Measurements from ENCODE around the gene NTMT1. TPM values are rescaled to one million over a fixed set of nuclear protein-coding genes. Genes with fewer than 3 reads are reported as not detected.
A peak's percentile ranks its signal among the peaks of the same experiment; 100 is the strongest.
"Not testable (repeated sequence)": the region's sequence is repeated elsewhere in the genome, so short reads cannot be mapped to it uniquely, and the experiment has no call there.

NTMT1 gene
- total RNA-seq, 1 donor from 2014 or later: 22.4 TPM

DNA sequence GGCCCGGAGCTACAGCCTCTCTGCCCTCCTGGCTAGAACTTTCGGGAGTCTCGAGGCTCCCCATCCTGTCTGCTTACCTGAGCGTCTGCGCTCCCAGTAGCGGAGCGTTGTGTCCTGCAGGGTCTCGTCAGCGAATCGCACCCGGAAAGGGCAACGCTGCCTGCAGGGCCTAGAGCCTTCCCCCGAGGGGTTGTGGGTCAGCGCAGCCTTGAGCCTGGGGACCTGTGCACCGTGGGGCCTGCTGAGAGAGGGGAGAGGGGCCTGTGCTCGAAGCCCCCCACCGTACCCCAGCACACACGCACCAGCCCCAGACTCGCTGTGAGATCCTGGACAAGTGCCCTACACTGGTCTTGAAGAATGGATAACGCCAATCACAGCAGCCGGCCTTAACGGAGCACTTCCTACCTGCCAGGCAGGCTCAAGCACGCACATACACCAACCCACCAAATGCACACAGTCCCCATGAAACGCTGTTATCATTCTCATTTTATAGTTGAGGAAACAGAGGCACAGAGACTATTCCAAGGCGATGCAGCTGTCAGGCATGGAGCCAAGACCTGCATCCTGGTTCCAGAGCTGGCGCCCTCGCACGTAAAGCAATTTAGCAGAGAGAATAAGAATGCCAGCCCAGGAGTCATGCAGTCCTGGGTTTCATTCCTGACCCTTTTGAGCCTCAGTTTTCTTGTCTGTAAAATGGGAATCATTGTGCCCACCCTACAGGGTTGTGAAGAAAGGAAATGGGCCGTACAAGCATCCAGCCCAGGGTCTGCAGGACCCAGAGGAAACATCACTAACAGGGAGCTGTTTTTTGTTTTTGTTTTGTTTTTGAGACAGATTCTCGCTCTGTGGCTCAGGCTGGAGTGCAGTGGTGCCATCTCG, 10.3 kb upstream of the NTMT1 start:
- no peak for DNase-seq (ENCODE audit: low read depth in 2 of 2)

DNA sequence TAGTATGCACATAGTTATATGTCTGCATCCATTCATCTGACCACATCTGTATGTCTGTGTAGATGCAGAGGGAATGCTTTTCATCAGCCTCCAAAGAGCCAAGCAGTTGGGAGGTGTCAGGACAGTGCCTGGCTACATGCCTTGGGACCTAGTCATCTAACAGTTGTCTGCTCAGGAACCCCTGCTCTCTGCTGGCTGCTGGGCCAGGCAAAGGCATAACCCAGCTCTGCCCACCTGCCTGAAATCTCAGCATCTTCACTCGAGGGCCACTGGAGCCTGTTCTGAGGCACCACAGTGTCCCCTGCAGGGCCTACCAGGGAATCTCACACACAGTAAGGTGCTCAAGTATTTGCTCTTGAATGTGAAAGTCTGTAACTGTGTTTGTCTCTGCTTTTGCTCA, 8.8 kb upstream of the NTMT1 start:
- peak; percentile 48 to 54 for DNase-seq (ENCODE audit: low read depth in 2 of 2)

DNA sequence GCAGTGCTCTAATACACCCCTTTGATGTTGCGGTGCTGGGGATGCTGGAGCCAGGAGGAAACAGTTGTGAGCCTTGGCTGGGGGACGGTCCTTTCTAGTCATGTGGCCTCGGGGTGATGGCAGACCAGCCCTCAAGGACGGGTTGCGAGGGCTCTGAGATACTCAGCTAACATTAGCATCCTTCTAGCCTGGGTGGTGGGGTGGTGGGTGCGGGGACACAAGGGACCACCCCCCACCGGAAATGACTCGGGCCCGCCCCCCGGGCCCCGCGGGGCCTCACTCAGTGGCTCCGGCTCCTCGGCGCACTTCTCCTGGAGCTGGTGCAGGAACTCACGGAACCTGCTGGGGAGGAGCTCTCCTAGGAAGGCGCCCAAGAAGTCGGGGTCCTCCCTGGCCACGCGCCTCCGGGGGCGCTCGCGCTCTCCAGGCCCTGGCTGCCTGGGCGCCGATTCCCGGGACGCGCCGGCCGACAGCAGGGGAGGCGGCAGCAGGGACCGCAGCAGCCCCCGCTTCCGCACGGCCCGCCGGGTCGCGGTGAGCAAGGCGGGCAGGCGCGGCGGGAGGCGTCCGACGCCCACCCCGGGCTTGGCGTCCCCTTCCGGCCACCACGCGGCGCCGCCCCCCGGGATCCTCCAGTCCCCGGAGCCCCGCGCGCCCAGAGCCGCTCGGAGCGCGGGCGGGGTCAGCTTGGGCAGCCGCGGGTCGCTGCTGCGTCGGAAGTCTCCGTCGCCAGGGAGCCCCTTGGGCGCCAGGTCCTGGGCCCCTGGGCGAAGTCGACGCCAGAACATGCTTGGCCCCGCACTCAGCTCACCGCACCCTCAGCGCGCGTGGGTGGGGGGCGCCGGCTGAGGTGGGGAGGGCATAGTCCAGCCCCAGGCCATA, 5.9 kb upstream of the NTMT1 start:
- no peak for DNase-seq (ENCODE audit: low read depth in 2 of 2)

DNA sequence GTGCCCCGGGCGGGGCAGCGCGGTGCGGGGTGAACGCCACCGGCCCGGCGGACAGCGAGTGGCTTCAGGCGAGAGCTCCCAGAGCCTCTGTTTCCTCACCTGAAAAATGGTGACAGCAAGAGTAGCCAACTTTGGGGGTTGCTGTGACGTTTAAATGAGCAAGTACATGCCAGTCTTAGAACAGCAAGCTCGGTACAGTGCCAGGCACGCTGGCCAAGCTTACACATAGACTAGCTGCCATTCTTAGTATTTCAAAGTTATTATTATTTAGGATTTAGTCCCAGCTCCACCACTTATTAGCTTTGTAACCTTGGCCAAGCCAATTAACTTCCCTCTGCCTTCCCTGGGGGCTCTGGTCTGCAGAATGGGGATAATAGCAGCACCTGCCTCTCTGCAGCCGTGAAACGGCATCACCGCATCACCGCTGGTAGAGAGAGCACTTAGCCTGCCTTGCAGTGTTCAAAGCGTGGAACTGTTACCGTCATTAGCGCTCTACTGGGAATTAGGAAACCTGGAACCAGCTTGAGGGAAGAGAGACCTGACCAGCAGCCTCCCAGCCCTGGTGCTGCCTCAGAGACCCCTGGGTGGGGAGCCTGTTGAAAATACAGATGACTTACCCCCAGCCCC, 5.2 kb upstream of the NTMT1 start, which contains the start of gene C9orf50:
Gene C9orf50 (minus strand): TSS at position 433 of the 627 bp plus-strand sequence. CDS start 527 bp downstream, outside the sequence.
- DNase-seq (ENCODE audit: low read depth in 2 of 2): no peak

DNA sequence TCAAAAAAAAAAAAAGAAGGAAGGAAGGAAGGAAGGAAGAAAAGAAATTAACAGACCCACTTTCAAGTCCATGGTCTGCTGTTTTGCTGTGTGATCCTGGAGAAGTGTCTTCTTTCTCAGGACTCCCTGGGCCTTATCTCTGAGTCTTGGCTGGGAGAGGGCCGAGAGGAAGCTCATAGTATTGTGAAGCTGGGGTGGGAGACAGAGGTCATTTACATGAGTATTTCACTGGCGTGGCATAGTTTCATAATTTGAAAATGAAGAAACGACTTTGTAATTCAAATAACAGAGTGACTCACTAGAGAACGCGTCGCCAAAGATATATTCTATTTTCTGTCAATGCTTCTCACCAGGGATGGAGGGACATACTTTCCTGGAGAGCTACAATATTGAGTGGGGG, 2.6 kb upstream of the NTMT1 start:
- no peak for DNase-seq (ENCODE audit: low read depth in 2 of 2)

GRCh38 chr9:129624168-129624759, 1.7 kb upstream of the NTMT1 start:
- DNase-seq (ENCODE audit: low read depth in 2 of 2): peak; percentile 51 to 61

DNA sequence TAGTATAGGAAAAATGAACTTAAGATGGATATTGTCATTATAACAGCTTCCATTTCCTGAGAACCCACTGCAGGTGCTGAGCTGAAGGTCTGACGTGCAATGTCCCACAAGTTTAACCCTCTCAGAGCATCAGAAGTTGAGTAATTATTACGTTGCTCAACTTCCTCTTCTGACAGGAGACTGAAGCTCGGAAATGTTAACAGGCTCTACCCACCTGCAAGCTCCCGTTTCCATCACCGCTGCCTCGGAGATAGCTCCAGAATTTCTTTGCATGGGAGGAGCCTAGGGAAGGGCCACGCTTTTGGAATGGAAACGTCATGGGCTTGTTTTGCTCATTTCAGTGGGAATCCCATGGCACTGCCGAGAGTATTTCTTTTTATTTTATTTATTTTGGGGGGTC, 1.0 kb upstream of the NTMT1 start:
- DNase-seq (ENCODE audit: low read depth in 2 of 2): no peak

- peak in 1 of 2 donors; percentile 38 for DNase-seq (ENCODE audit: low read depth in 2 of 2)
Observed at GRCh38 chr9:129626625-129627284, 792 bp downstream of the NTMT1 start.

DNA sequence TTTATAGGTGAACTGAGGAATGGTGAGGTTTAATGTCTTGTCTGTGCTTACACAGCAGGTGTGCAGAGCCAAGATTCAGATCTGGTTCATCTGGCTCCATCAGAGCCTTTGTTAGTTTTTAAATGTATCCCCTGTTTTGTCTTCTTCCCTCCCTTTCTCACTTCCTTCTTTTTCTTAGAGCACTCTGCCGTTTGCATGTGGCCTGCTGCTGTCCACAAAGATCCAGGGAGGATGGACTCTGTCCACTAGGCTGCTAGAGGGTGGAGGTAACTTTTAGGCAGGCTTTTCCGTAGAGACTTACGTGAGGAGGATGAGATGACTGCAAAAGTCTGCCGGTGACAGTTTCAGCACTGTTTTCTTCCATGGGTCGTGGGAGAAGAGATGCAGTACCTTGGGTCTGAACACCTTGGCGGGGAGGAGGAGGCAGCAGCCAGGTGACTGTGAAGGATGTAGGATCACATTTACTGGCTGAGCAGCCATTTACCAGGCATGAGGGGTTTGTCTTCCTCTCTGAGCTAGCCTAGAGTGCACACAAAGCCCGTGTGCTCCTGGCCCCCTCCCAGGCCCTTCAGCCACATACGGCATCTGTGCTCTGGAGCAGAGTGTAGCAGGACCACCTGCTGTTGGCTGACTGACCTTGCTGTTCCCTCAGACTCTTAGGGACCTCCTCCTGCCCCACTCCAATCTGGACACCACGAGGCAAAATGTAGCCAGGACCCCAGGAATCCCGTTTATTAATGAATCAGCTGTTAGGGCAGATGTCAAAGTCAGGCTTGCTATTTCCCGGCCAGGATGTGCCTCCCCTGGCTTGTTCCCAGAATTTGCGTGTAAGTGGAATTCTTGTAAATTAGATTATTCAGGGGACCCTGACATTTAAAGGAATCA, 1.8 kb downstream of the NTMT1 start:
- DNase-seq (ENCODE audit: low read depth in 2 of 2): peak in 1 of 2 donors; percentile 33

DNA sequence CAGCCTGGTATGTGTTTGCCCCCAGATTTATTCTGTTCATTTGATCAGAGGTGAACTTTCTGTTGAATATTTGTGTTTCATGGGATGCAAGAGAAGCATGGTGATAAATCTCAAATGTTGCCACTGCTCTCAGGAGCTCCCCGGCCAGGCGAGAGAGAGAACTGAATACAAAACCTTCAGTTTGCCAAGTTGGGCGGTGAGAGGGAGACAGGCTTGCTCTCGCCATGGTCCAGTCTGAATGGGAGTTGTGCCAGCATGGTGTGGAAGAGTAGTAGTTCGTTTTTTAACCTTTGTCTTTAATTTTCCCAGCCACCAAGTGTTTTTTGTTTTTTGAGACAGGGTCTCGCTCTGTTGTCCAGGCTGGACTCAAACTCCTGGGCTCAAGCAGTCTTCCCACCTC, 2.7 kb downstream of the NTMT1 start:
- no peak for DNase-seq (ENCODE audit: low read depth in 2 of 2)

- no peak for DNase-seq (ENCODE audit: low read depth in 2 of 2)
Observed at GRCh38 chr9:129629251-129629820, 3.4 kb downstream of the NTMT1 start.

DNA sequence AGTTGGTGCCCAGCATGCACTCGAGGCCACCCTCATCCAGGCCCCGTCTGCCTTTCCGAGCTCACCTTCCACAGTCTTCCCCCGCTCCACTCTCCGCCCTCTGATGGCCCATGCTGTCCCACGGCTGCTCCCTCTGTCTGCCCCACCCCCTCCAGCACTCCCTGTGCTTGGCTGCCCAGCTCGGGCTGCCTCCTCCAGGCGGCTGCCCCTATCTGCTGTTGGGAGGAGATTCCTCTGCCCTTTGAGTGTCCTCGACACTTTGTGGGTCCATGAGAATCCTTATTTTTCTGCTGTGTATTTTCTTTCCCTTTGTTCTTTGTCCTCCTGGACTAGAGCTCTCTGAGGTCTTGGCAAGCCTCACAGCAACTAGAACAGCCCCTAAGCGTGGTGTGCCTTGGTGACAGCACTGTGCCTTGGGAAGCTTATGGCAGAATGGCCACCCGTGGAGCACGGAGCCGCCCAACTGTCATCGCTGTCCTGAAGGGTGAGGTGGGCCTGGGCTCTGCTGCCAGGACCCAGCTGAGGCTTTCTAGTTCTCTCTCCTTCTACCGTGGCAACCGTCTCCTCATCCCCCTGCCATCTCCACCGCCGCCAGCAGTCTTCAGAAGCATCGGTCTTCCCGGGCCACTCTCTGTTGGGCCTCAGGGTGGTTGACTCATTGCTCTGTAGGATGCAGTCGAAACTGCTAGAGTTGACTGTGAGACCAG, 5.2 kb downstream of the NTMT1 start:
- DNase-seq (ENCODE audit: low read depth in 2 of 2): peak in 1 of 2 donors; percentile 31

GRCh38 chr9:129631674-129632129, 5.7 kb downstream of the NTMT1 start:
- DNase-seq (ENCODE audit: low read depth in 2 of 2): no peak

DNA sequence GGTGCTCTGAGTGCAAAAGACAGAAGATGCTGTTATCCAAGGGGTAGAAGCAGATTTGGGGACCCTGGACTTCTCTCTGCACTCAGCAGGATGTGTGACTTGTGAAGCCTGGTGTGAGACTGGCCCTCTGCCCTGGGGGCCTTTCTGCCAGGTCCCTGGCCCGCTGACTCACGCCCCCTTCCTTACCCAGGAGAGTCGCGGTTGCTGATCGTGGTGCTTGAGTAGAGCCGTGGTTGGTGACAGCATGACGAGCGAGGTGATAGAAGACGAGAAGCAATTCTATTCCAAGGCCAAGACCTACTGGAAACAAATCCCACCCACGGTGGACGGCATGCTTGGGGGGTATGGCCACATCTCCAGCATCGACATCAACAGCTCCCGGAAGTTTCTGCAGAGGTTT, 6.5 kb downstream of the NTMT1 start:
- no peak for DNase-seq (ENCODE audit: low read depth in 2 of 2)

GRCh38 chr9:129633207-129633606, 7.2 kb downstream of the NTMT1 start:
- DNase-seq (ENCODE audit: low read depth in 2 of 2): no peak

- no peak for DNase-seq (ENCODE audit: low read depth in 2 of 2)
Observed at GRCh38 chr9:129633848-129634247, 7.9 kb downstream of the NTMT1 start.

DNA sequence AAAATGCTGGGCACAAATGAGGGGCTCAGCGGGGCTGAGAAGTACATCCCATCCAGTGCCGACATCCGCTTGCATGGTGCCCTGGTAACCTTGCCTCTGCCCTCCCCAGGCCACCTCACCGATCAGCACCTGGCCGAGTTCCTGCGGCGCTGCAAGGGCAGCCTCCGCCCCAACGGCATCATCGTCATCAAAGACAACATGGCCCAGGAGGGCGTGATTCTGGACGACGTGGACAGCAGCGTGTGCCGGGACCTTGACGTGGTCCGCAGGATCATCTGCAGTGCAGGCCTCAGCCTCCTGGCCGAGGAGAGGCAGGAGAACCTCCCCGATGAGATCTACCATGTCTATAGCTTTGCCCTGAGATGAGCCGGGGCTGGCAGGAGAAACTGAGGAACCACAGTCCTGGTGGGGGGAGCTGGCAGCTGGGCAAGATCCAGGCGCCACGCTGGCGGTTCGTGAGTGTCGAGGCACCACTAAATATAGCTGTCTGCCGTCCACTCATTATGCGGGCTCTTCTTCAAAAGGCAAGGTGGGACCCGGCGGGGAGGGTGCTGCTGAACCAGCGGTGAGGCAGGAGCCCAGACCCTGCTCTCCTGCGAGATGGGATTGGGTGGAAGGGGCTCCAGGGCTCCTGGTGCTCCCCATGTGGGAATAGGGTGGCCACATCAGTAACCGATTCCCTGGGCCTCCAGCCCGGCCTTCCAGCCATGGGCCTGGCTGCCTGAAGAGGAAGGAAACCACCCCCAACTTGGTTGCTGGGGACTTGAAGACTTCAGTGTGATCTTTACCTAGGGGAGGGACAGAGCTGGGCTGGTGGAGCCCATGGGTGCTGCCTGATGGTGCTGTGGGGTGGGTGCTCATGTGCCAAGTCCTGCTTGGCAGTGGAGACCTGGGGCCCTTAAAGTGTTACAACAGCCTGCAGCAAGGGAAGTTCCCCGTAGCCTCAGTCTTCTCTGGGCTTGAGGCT, 9.4 kb downstream of the NTMT1 start:
- no peak for DNase-seq (ENCODE audit: low read depth in 2 of 2)

GRCh38 chr9:129636343-129636742, 10.4 kb downstream of the NTMT1 start:
- not testable (repeated sequence) for DNase-seq (ENCODE audit: low read depth in 2 of 2)
